Transverse colon (tissue), 3 donors: ENCODE data around the gene CDKAL1.

Source experiments
- POLR2A ChIP-seq: fragments of 450-650 bp; IDR thresholded peaks from one replicate; pipeline ENCODE4 v1.6.1; 2016; ENCODE audit warnings: antibody characterized with exemption, mild to moderate bottlenecking, moderate library complexity
- TF ChIP-seq, protein P1 (sequence below), 5 experiments: fragments of 200-600 bp in 3 of 5; fragments of 450-650 bp in 2 of 5; sonication (generic) in 3 of 5; IDR thresholded peaks; 1 replicate in 2 of 5; 2 replicates in 3 of 5; pipeline ENCODE4 v1.5.1; 2016 to 2017; ENCODE audit warnings: antibody characterized with exemption in 5 of 5, inconsistent platforms in 3 of 5, mild to moderate bottlenecking in 2 of 5, moderate library complexity in 1 of 5

DNA sequence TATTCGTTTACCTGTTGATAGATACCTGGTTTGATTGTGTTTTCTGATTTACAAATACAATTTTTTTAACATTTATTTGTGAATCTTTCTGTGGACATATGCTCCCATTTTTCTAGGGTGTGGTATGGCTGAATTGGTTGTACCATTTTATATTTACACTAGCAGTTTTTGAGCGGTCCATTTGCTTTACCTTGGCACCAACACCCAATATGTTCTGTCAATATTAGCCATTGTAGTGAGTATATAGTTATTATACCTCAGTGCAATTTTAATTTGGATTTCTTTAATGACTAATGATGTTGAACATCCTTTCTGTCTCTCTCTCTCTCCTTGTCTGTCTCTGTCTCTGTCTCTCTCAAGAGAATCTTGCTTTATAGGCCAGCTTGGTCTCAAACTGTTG is 278.5 kb downstream of the CDKAL1 start:
- TF ChIP-seq POLR2A = no peak
- TF ChIP-seq, protein P1, sequence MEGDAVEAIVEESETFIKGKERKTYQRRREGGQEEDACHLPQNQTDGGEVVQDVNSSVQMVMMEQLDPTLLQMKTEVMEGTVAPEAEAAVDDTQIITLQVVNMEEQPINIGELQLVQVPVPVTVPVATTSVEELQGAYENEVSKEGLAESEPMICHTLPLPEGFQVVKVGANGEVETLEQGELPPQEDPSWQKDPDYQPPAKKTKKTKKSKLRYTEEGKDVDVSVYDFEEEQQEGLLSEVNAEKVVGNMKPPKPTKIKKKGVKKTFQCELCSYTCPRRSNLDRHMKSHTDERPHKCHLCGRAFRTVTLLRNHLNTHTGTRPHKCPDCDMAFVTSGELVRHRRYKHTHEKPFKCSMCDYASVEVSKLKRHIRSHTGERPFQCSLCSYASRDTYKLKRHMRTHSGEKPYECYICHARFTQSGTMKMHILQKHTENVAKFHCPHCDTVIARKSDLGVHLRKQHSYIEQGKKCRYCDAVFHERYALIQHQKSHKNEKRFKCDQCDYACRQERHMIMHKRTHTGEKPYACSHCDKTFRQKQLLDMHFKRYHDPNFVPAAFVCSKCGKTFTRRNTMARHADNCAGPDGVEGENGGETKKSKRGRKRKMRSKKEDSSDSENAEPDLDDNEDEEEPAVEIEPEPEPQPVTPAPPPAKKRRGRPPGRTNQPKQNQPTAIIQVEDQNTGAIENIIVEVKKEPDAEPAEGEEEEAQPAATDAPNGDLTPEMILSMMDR (IDR thresholded peaks at IDR 0.05) = no peak
